SK-N-SH (cell line): ENCODE data around the gene ZNF622. TPM values are rescaled to one million over a fixed set of nuclear protein-coding genes. Genes with fewer than 3 reads are reported as not detected.

Experiments used
- CTCF ChIA-PET: fragments of 300-600, 350-600 bp; formaldehyde crosslinking; extraction: SDS; loops from one replicate; lab custom pipeline; 2021; lab: Yijun Ruan, JAX
- POLR2A ChIA-PET: fragments of 350-600 bp; sonication (Branson Sonifier 250); formaldehyde crosslinking; extraction: SDS; loops from one replicate; lab custom pipeline; 2020; ENCODE audit warnings: antibody characterized with exemption, inconsistent platforms; lab: Yijun Ruan, JAX
- DNase-seq: peaks from one replicate; pipeline ENCODE4 v3.0.0; 2012
- H2AFZ ChIP-seq: fragments of 200-600 bp; sonication (generic); 2 replicates; pipeline ENCODE4 v1.8.1; 2016; ENCODE audit warnings: antibody characterized with exemption, mild to moderate bottlenecking, low read depth
- H3F3A ChIP-seq: fragments of 200-600 bp; sonication (generic); replicated peaks from 2 replicates; pipeline ENCODE3; 2016; ENCODE audit warnings: antibody characterized with exemption, mild to moderate bottlenecking; ENCODE audit not compliant: insufficient read depth
- H3K27ac ChIP-seq, 2 experiments: fragments of 200-500 bp in 1 of 2; fragments of 200-600 bp in 1 of 2; sonication (Bioruptor generic) in 1 of 2; sonication (generic), shearing (Covaris generic) in 1 of 2; 2 replicates each; pipeline versions ENCODE4 v1.5.1 to v1.6.1; 2014 to 2016; ENCODE audit warnings: low read depth in 2 of 2, inconsistent platforms in 1 of 2, low read length in 1 of 2, mild to moderate bottlenecking in 1 of 2, mixed read lengths in 1 of 2
- H3K27me3 ChIP-seq: fragments of 200-600 bp; sonication (generic), shearing (Covaris generic); 2 replicates; pipeline ENCODE4 v1.6.1; 2016; ENCODE audit warnings: mixed run types; ENCODE audit not compliant: insufficient read depth
- H3K36me3 ChIP-seq, 2 experiments: fragments of 200-500 bp in 1 of 2; fragments of 200-600 bp in 1 of 2; sonication (Bioruptor generic) in 1 of 2; sonication (generic) in 1 of 2; replicated peaks in 1 of 2; 2 replicates each; pipeline versions ENCODE3 to v1.5.1; 2014 to 2016; ENCODE audit warnings: low read length in 1 of 2, mild to moderate bottlenecking in 1 of 2; ENCODE audit not compliant: insufficient read depth in 2 of 2, control insufficient read depth in 1 of 2
- H3K4me1 ChIP-seq, 2 experiments: fragments of 200-500 bp in 1 of 2; fragments of 200-600 bp in 1 of 2; sonication (Bioruptor generic) in 1 of 2; sonication (generic), shearing (Covaris generic) in 1 of 2; 2 replicates each; pipeline versions ENCODE4 v1.5.1 to v1.6.1; 2014 to 2016; ENCODE audit warnings: low read depth in 1 of 2, low read length in 1 of 2, mixed run types in 1 of 2; ENCODE audit not compliant: insufficient read depth in 2 of 2, control insufficient read depth in 1 of 2
- H3K4me2 ChIP-seq: fragments of 200-600 bp; sonication (generic), shearing (Covaris generic); 2 replicates; pipeline ENCODE4 v1.6.1; 2017; ENCODE audit warnings: mixed run types
- H3K4me3 ChIP-seq, 2 experiments: fragments of 200-500 bp in 1 of 2; fragments of 200-600 bp in 1 of 2; sonication (Bioruptor generic) in 1 of 2; sonication (generic), shearing (Covaris generic) in 1 of 2; 2 replicates each; pipeline versions ENCODE4 v1.5.1 to v1.8.1; 2014 to 2016; ENCODE audit warnings: low read depth in 2 of 2, inconsistent platforms in 1 of 2, low read length in 1 of 2, mild to moderate bottlenecking in 1 of 2, mixed read lengths in 1 of 2, moderate library complexity in 1 of 2
- H3K79me2 ChIP-seq: fragments of 200-600 bp; sonication (generic); 2 replicates; pipeline ENCODE4 v1.8.1; 2017; ENCODE audit warnings: mild to moderate bottlenecking; ENCODE audit not compliant: insufficient read depth
- H3K9ac ChIP-seq: fragments of 200-600 bp; sonication (generic); 2 replicates; pipeline ENCODE4 v1.6.1; 2017; ENCODE audit warnings: mixed run types
- H3K9me2 ChIP-seq: fragments of 200-600 bp; sonication (generic); 2 replicates; pipeline ENCODE4 v1.6.1; 2017; ENCODE audit warnings: mixed run types
- H3K9me3 ChIP-seq: fragments of 200-600 bp; sonication (generic); 2 replicates; pipeline ENCODE4 v1.6.1; 2017; ENCODE audit warnings: mixed run types, mild to moderate bottlenecking, moderate library complexity
- H4K20me1 ChIP-seq: fragments of 200-600 bp; sonication (generic); 2 replicates; pipeline ENCODE4 v1.6.1; 2017; ENCODE audit warnings: mild to moderate bottlenecking, mixed run types; ENCODE audit not compliant: insufficient read depth
- FOSL2 ChIP-seq: IDR thresholded peaks from 2 replicates; pipeline ENCODE4 v1.4.0; 2012; ENCODE audit warnings: low read depth, mild to moderate bottlenecking, moderate library complexity, borderline replicate concordance
- JUND ChIP-seq: IDR thresholded peaks from 2 replicates; pipeline ENCODE4 v1.4.0; 2012
- POLR2AphosphoS5 ChIP-seq: IDR thresholded peaks from 2 replicates; pipeline ENCODE4 v1.6.1; 2012; ENCODE audit warnings: low read depth, low read length
- RAD21 ChIP-seq: IDR thresholded peaks from 2 replicates; pipeline ENCODE4 v1.6.1; 2012; ENCODE audit warnings: mild to moderate bottlenecking, low read length
- RFX5 ChIP-seq: IDR thresholded peaks from 2 replicates; pipeline ENCODE4 v1.6.1; 2012; ENCODE audit warnings: mild to moderate bottlenecking, improper control_type of control experiment, low read length
- RXRA ChIP-seq: IDR thresholded peaks from 2 replicates; pipeline ENCODE4 v1.4.0; 2012; ENCODE audit warnings: low read depth, mild to moderate bottlenecking, borderline replicate concordance
- SMC3 ChIP-seq: IDR thresholded peaks from 2 replicates; pipeline ENCODE4 v1.6.1; 2012; ENCODE audit warnings: low read depth, low read length, improper control_type of control experiment
- TAF1 ChIP-seq: IDR thresholded peaks from 2 replicates; pipeline ENCODE4 v1.6.1; 2012; ENCODE audit warnings: low read depth, mild to moderate bottlenecking, low read length, moderate library complexity, borderline replicate concordance
- USF2 ChIP-seq: fragments of 150-350 bp; IDR thresholded peaks from 2 replicates; pipeline ENCODE4 v1.6.1; 2017; ENCODE audit warnings: antibody characterized with exemption, low read length, low read depth, borderline replicate concordance
- YY1 ChIP-seq: IDR thresholded peaks from 2 replicates; pipeline ENCODE4 v1.4.0; 2012; ENCODE audit warnings: low read depth, mild to moderate bottlenecking
- WGBS: methylation state at CpG from one replicate; pipeline ENCODE4 v1.1.6; 2017; ENCODE audit warnings: low lambda C conversion rate; 5-methylcytosine and 5-hydroxymethylcytosine counted together
- polyA plus RNA-seq, 3 experiments: library from polyadenylated mRNA; depleted of rRNA; stranded (reverse); fragments of >200 nt; gene quantifications; 2 replicates each; pipeline ENCODE4 v1.2.3, GENCODE V29; 2012
- TF ChIP-seq, protein P1 (sequence below): IDR thresholded peaks from 2 replicates; pipeline ENCODE4 v1.4.0; 2012; ENCODE audit warnings: low read depth
- TF ChIP-seq, protein P2 (sequence below): IDR thresholded peaks from 2 replicates; pipeline ENCODE4 v1.4.0; 2012; ENCODE audit warnings: low read depth, borderline replicate concordance
- TF ChIP-seq, protein P3 (sequence below): fragments of 200-600 bp; sonication (generic); IDR thresholded peaks from 2 replicates; pipeline ENCODE4 v1.6.1; 2017; ENCODE audit warnings: antibody characterized with exemption, mild to moderate bottlenecking, moderate library complexity

ZNF622 gene
- polyA plus RNA-seq, 1 of the 3 experiments (the other 2 are of a cell fraction) = 20.0 TPM

DNA sequence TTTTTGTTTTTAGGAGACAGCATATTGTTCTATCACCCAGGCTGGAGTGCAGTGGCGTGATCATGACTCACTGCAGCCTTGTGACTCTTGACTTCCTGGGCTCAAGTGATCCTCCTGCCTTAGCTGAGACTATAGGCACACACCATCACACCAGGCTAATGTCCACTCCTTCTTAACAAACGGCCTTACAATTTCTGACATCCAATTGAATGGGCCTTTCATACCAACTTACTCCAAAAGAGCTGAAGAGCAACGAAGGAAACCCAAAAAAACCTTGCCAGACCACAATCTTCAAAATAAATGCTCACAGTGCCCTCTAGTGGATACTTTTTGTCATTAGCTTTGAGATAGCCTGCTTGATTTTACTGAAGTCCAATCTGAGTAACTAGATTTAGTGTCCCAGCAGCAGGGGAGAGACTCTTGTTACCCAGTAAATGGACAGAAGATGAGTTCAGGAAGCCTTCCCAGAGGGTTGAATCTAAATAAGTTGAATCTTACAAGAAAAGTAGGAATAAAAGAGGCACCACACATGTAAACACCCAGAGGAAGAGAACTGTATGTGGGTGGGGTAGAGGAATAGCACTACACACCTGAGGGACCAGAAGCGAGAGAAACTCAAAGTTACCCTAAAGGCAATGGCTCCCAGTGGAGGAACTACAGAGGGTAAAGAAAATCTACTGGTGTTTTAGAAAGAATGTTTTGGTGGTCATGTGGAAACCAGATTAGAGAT is 9.3 kb downstream of the ZNF622 start:
- H3K27me3 ChIP-seq = no peaks in the 10 kb centered on the region
- 45% methylated on average over 4 of the region's 4 CpGs for WGBS
- ChIA-PET CTCF (interaction anchor here (0.6 to 7.6 kb wide), 52 partner anchors 8 to 1366 kb away, joined by 3 to 99 read pairs (median 4); partner anchors contain the start of genes FBXL7 and MARCHF11), POLR2A (interaction anchor here (1.1 kb wide), 1 partner anchor 287 kb away, joined by 3 read pairs; no protein-coding TSS in a partner anchor)
- H3K4me3 ChIP-seq = no peak overlapping the region
- peak; percentile 43 for DNase-seq
- H3K9me2 ChIP-seq = no peaks in the 10 kb centered on the region
- H3K4me2 ChIP-seq = no peak overlapping the region
- peaks cover 11% of the 10 kb centered on the region for H3F3A ChIP-seq
- H3K27ac ChIP-seq = peak overlapping the region in 1 of 2 experiments; percentile 37; a peak in 3 of 4 replicates
- H3K9me3 ChIP-seq = no peaks in the 10 kb centered on the region
- H3K79me2 ChIP-seq = peaks cover 48% of the 10 kb centered on the region; the same call in 1 of the 2 replicates
- TF ChIP-seq, protein P1, sequence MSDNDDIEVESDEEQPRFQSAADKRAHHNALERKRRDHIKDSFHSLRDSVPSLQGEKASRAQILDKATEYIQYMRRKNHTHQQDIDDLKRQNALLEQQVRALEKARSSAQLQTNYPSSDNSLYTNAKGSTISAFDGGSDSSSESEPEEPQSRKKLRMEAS = no peak
- TF ChIP-seq SMC3 = peak; percentile 52
- no peak for TF ChIP-seq USF2
- TF ChIP-seq, protein P2, sequence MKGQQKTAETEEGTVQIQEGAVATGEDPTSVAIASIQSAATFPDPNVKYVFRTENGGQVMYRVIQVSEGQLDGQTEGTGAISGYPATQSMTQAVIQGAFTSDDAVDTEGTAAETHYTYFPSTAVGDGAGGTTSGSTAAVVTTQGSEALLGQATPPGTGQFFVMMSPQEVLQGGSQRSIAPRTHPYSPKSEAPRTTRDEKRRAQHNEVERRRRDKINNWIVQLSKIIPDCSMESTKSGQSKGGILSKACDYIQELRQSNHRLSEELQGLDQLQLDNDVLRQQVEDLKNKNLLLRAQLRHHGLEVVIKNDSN = no peak
- TF ChIP-seq POLR2AphosphoS5 = no peak
- no peak for TF ChIP-seq RXRA
- TF ChIP-seq YY1 = no peak
- no peak for TF ChIP-seq JUND
- peak; percentile 7; the same call in 1 of the 2 replicates for TF ChIP-seq FOSL2
- TF ChIP-seq, protein P3, sequence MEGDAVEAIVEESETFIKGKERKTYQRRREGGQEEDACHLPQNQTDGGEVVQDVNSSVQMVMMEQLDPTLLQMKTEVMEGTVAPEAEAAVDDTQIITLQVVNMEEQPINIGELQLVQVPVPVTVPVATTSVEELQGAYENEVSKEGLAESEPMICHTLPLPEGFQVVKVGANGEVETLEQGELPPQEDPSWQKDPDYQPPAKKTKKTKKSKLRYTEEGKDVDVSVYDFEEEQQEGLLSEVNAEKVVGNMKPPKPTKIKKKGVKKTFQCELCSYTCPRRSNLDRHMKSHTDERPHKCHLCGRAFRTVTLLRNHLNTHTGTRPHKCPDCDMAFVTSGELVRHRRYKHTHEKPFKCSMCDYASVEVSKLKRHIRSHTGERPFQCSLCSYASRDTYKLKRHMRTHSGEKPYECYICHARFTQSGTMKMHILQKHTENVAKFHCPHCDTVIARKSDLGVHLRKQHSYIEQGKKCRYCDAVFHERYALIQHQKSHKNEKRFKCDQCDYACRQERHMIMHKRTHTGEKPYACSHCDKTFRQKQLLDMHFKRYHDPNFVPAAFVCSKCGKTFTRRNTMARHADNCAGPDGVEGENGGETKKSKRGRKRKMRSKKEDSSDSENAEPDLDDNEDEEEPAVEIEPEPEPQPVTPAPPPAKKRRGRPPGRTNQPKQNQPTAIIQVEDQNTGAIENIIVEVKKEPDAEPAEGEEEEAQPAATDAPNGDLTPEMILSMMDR = peak; percentile 84
- TF ChIP-seq RFX5 = no peak
- peak; percentile 83 for TF ChIP-seq RAD21
- TF ChIP-seq TAF1 = no peak
- H2AFZ ChIP-seq = no peak overlapping the region
- H4K20me1 ChIP-seq = peaks cover 38% of the 10 kb centered on the region
- H3K4me1 ChIP-seq = peaks cover 0 to 6% of the 10 kb centered on the region in 2 experiments; a peak in 2 of 4 replicates
- H3K36me3 ChIP-seq = peaks cover 71 to 90% of the 10 kb centered on the region in 2 experiments
- no peak overlapping the region for H3K9ac ChIP-seq
